HG03135 (cell line): ENCODE results near the gene MAOA.
"Not testable (repeated sequence)": the region's sequence is repeated elsewhere in the genome, so short reads cannot be mapped to it uniquely, and the experiment has no call there.

ENCODE experiments used
- ATAC-seq: cut with Tn5 transposase; IDR thresholded peaks from one replicate; pipeline ENCODE4 v1.9.1; 2021; ENCODE audit warnings: mild to moderate bottlenecking, moderate library complexity; ENCODE audit not compliant: unreplicated experiment

The MAOA gene

DNA sequence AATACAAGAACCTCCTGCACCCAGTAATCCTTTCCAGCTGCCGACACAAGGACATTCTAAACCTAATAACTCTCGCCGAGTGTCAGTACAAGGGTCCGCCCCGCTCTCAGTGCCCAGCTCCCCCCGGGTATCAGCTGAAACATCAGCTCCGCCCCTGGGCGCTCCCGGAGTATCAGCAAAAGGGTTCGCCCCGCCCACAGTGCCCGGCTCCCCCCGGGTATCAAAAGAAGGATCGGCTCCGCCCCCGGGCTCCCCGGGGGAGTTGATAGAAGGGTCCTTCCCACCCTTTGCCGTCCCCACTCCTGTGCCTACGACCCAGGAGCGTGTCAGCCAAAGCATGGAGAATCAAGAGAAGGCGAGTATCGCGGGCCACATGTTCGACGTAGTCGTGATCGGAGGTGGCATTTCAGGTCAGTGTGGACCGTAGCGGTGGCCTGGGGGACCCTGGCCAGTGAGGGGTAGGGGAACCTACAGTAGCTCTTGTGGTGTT lies at the start of gene MAOA:
TSS of gene MAOA (plus strand) at position 295 of the 490 bp plus-strand sequence. CDS start at position 338, 43 bp downstream.
- ATAC-seq, result no peak

- ATAC-seq, result no peak
Measured at GRCh38 chrX:43612400-43612799, 43.7 kb upstream of the MAOA start.

DNA sequence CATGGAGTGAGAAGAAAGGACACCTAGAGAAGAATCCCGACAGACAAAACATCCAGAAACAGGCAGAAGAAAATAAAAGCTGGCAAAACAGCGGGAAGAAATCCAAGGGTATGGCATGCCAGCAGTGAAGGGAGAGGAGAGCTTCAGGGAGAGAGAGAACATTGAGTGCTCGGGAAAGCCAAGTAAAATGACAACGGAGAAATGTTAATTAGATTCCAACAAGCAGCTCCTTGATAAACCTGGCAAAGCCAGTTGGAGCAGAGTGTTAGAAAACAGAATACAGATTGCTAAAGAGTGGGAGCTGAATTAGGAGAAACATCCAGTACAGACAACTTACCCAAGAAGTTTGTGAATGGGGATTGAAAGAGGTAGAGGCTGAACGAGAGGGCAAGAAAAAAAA lies 40.4 kb upstream of the MAOA start:
- ATAC-seq, result no peak

GRCh38 chrX:43618366-43619205 lies 37.5 kb upstream of the MAOA start:
- no peak for ATAC-seq

- ATAC-seq, result not testable (repeated sequence)
Measured at GRCh38 chrX:43619861-43620260, 36.2 kb upstream of the MAOA start.

- no peak for ATAC-seq
Measured at GRCh38 chrX:43627147-43627546, 29.0 kb upstream of the MAOA start.

DNA sequence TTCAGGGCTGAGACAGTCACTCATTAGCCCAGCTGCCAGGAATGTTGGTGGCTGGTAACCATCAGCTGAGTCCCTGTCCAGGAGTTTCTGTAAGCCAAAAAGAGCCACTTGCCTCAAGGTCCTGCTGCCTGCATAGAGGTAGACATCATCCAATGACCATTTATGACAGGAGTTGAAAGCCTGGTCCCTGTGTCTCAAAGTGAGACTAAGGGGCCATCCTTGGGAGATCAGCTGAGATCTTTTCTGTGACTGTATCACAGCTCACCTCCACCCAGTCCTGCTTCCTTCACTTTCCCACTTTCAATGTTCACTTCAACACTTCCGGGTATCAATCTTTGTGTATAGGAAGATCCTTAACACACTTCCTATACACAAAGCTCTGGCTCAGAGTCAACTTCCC lies 28.4 kb upstream of the MAOA start:
- no peak for ATAC-seq

GRCh38 chrX:43629229-43629628 lies 26.9 kb upstream of the MAOA start:
- ATAC-seq, result no peak

DNA sequence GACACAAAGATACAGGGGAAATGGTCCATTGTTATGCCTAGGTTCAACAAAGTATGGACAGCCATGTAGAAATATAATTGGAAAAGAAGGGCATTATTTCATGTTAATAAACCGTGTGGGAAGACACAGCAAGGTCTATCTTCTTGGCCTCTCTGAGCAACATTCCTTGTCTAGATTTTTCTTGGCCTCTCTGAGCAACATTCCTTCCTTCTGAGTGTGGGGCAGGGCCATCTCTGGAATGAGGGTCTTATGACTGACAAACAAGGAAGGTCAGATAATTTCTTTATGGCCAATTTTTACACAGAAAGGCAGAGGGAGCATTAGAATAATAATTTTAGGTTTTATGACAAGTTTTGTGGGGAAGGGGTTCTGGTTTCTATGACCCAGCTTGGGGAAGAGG lies 24.3 kb upstream of the MAOA start:
- ATAC-seq, result no peak

- no peak for ATAC-seq
Measured at GRCh38 chrX:43633081-43633480, 23.0 kb upstream of the MAOA start.

GRCh38 chrX:43633757-43634156 lies 22.3 kb upstream of the MAOA start:
- ATAC-seq, result no peak

GRCh38 chrX:43640482-43640881 lies 15.6 kb upstream of the MAOA start:
- ATAC-seq, result no peak

GRCh38 chrX:43641691-43642090 lies 14.4 kb upstream of the MAOA start:
- no peak for ATAC-seq

DNA sequence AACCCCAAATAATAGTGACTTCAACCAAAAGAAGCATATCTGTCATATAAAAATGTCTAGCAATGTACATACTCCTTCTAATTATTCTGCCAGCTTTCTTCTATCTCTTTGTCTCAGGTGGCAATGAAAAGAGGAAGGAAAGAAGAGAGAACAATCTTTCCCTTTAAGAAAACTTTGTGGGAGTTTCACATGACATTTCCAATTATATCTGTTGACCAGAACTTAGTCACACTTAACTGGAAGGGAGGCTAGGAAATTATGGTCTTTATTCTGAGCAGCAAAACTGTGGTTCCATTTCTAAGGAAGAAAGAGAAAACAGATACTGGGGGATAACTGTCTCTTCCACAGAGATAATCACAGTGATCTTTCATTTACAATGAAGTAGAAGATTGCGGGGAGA lies 12.9 kb upstream of the MAOA start:
- no peak for ATAC-seq

GRCh38 chrX:43643662-43644061 lies 12.4 kb upstream of the MAOA start:
- ATAC-seq, result no peak

DNA sequence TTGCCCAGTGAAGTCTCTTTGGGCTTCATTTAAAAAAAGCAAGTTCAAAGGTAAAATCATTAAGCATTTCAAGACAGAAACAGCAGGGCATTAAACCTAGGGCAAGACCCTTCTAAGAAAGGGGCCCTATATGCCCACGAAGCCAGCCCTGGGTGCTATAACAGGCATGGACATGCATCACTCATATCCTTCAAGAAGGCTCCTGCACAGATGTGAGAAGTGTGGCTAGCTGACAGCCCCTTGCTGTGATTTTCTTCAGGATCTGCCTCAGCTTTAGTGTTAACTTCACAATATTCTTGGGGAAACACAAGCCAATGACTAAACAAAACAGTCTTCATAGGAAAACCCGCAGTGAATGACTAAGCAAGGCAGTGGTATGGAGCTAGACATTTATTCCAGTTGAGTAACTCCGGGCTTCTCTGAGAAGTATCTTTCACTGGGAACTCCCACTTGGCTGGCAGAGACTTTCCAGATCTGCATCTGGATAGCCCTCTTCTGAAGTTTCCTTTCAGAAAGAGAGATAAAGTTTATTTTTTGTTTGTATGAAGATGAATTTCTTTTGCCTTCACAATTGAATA lies 11.9 kb upstream of the MAOA start:
- no peak for ATAC-seq

- no peak for ATAC-seq
Measured at GRCh38 chrX:43646800-43647199, 9.3 kb upstream of the MAOA start.

- ATAC-seq, result peak; percentile 90
Measured at GRCh38 chrX:43654431-43655150, 1.5 kb upstream of the MAOA start.

- no peak for ATAC-seq
Measured at GRCh38 chrX:43655151-43656004, 721 bp upstream of the MAOA start.

DNA sequence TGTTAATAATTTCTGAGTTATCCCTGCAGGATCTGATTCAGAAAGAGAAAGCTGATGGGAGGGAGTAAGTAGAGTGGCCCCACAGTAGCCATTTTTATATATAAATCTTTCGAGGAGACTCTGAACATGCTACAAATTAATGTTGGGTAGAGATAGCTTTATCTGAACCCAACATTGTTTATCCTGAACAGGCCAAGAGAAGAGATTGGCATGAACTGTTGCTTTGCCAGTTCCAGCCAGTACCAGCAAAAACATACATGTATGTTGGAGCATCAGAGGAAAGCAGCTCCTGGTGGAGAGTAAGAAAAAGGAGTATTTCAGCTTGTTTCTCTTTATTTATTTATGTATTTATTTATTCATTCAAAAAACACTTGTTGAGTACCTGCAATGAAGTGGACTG lies 1.6 kb downstream of the MAOA start:
- no peak for ATAC-seq
